DMS153 (cell line): ENCODE measurements around the gene HP1BP3.
"Not testable (repeated sequence)": the region's sequence is repeated elsewhere in the genome, so short reads cannot be mapped to it uniquely, and the experiment has no call there.

ENCODE experiments used
- DNase-seq: peaks from one replicate; lab custom pipeline; 2025; lab: John Stamatoyannopoulos, UW

Gene HP1BP3

DNA sequence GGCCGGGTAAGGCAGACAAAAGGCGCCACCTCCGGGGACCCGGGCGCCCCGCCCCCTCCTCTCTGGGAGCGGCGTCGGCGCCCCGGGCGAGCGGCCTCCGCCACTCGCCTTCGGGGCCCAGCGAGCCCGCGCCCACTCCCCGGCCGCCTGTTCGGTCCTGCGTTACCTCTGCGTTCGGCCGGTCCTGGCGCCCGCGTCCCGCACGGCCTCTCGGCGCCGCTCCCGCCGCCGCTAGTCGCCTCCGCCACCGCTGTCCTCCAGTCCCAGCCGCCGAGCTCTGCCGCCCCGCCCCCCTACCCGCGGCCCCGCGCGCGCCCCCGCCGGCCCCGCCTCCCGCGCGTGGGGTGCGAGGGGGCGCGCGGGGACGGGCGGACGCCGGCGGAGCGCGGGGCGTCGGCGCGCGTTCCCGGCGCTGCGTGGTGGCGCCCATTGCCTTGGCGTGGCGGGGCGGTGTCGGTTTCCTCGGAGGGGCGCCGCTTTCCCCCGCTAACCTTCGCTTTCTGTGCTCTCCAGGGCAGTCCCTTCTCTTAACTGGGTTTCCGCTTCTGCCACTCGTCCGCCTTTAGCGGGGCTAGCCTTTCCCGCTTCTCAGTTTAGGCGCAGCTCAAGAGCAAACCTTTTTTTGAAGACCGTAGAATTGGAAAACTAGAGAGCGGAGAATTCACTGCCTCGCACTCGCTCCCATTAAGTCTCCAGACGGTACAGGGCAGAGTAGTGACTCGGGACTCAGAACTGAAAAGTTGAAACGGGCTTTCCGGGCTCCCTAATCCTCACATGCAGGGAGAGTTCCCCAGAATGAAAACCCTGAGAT is at the start of gene HP1BP3:
Gene HP1BP3 (minus strand): TSS at position 279 of the 811 bp plus-strand sequence. CDS start 6,867 bp downstream, outside the sequence.
- peak; percentile 58 for DNase-seq

- no peak for DNase-seq
These were observed 49.1 kb upstream of the HP1BP3 start for GRCh38 chr1:20836230-20836629.

GRCh38 chr1:20834780-20835179 is 47.7 kb upstream of the HP1BP3 start:
- DNase-seq = no peak

DNA sequence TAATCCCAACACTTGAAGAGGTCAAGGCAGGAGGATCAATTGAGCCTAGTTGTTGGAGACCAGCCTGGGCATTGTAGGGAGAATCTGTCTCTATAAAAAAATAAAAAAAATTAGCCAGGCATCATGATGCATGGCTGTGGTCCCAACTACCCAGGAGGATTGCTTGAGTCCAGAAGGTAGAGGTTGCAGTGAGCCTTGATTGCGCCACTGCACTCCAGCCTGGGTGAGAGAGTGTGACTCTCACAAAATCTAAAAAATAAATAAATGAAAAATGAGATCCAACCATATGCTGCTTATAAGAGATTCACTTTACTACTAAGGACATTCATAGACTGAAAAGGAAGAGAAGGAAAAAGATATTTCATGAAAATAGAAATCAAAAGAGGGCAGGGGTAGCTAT is 47.1 kb upstream of the HP1BP3 start:
- no peak for DNase-seq

DNA sequence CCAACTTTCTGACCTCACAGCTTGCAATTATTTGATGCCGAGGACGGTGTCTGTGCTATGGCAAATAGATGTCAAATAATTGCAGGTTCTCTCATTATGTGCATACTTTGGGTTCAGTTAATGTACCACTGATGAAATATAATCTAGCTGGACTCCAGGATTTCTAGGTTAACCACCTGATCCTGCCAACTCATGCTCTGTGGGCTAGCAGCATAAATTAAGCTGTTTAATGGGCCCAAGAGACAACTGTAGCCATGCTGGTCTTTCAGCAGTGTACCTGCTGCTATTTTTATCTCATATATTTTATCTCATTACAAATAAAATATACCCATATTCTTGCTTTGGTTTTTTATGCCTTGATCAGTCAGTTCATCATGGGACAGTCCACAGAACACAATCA is 43.3 kb upstream of the HP1BP3 start:
- DNase-seq = no peak

DNA sequence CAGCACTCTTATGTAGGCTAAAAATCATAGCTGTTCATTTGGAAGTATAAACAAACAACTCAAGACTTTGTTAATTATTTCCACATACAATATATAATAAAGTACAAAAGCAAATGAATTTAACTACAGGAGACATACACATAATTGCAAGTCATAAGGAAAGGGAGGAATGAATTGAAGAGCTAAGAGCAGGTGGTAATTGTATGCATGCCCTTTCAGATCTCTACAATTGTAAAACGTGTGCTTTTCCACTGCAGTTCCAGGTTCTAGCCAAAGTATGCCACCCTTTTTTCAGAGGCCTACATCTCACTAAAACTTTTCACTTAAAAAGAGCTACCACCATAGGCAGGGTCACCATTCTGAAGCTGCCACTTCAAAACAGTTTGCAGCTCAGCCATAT is 42.8 kb upstream of the HP1BP3 start:
- no peak for DNase-seq

- no peak for DNase-seq
These were observed 42.4 kb upstream of the HP1BP3 start for GRCh38 chr1:20829531-20829930.

DNA sequence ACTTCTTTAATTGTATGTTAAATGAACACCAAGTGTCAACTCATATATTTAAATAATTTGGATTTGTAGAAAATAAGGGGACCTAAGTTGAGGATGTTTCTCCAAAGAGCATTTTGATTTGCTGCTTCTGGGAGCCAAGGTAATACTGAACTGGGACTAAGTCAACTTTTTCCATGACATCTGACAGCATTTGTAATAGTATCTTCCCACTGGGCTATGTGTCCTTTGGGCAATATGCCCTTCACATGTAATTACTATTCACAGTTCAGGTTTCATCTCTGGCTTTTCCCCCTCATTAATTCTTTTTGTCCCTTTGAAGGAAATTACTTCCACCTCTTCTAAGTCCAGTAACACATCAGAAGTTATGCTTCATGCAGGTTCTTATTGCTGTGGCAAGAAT is 36.7 kb upstream of the HP1BP3 start:
- no peak for DNase-seq

DNA sequence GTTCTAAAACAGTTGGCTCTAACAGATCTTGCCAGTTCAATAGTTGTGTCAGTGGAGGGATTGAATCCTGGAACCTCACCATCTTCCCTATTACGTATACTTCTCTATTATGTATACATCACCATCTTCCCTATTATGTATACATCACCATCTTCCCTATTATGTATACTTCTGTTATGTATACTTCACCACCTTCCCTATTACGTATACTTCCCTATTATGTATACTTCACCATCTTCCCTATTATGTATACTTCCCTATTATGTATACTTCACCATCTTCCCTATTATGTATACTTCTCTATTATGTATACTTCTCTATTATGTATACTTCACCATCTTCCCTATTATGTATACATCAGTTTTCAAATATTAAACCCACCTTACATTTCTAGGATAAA is 34.4 kb upstream of the HP1BP3 start:
- no peak for DNase-seq

- no peak for DNase-seq
These were observed 32.7 kb upstream of the HP1BP3 start for GRCh38 chr1:20819818-20820217.

- DNase-seq = no peak
These were observed 27.4 kb upstream of the HP1BP3 start for GRCh38 chr1:20814534-20814871.

DNA sequence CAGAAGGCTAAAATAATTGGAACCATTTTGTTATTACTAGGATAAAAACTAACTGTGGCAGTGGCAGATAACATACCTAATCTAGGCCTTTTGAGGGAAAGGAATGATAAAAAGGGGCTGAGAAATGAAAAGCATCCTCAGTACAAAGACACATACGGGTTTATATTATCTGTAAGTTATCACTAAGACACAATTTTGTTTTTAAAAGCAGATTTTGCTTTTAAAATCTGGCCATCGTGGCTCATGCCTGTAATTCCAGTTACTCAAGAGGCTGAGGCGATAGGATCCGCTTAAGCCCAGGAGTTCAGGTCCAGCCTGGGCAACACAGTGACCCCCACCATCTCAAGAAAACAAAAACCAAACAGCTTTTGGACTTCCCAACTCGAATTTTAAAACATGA is 24.8 kb upstream of the HP1BP3 start:
- DNase-seq = no peak

DNA sequence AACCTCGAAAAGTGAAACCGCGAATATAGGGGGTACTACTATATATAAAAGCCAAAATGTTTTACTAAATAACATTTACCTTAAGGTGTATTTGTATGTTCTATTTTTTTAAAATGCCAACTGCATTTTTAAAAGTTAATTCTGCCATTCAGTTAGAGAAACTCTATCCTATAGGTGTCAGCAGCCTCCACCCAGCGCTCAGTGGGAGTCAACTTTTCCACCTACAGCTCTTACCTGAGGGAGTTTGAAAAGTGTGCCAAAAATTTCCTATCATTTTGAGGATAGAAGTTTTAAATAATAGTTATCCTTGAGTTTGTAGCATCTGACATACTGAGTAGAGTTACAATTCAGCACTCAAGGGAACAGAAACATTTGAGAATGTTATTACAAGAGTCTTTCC is 6.1 kb upstream of the HP1BP3 start:
- DNase-seq = no peak

GRCh38 chr1:20792196-20792595 is 5.1 kb upstream of the HP1BP3 start:
- no peak for DNase-seq

DNA sequence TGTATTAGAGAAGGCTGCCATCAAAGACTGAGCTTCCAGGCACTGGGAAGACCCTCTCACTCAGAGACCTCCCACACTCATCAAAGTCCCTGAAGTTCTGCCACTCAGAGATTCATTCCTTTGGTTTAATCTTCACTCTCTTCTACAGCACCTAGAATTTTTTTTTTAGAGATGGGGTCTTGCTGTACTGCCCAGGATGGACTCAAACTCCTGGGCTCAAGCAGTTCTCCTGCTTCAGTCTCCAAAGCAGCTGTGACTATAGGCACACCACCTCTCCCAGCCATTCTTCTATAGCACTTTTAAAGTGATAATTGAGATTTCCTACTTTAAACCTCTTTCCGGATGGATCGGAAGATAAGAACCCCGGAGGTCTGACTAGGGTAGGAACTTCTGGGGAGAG is 3.7 kb upstream of the HP1BP3 start:
- DNase-seq = no peak

DNA sequence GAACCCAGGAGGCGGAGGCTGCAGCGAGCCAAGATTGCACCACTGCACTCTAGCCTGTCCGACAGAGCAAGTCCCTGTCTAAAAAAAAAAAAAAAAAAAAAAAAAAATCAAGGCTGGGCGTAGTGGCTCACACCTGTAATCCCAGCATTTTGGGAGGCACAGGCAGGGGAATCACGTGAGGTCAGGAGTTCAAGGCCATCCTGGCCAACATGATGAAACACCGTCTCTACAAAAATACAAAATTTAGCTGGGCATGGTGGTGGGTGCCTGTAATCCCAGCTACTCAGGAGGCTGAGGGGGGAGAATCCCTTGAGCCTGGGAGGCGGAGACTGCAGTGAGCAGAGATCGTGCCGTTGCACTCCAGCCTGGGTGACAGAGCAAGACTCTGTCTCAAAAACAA is 2.5 kb upstream of the HP1BP3 start:
- not testable (repeated sequence) for DNase-seq

DNA sequence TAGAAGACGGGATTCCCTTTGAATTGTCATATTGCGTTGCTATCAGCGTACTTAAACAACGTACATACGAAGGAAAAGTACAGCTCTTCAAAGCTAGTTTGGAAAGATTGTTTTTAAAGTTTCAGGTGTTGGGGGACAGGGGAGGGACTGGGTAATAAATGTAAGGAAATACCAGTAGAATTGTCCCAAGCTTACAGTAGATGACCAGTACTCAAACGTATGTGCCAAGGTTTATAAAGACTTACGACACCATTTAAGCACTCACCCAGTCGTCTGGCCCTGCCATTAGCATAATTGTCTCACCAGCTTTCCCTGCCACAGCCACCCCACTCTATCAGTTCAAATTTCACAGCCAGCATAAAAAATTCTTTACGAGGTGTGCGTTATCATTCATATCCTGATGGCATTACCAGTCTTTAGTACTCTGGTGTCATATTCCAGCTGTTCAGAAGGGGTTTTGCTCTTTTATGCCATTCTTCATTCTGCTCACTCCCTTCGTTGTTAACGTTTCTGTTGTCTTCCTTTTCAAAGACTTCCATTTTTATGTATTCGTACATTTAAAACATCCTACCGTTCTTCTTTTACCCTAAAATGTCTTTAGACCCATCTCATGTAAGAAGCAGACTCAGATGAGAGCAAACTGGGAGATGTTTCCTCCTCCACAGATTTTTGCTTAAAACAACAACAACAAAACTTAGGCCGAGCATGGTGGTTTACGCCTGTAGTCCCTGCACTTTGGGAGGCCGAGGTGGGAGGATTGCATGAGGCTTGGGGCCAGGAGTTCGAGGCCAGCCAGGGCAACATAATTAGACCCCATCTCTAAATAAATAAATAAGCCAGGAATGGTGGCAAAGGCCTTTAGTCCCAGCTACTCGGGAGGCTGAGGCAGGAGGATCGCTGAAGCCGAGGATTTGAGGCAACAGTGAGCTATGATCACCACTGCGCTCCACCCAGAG is 1.0 kb upstream of the HP1BP3 start:
- DNase-seq = no peak

DNA sequence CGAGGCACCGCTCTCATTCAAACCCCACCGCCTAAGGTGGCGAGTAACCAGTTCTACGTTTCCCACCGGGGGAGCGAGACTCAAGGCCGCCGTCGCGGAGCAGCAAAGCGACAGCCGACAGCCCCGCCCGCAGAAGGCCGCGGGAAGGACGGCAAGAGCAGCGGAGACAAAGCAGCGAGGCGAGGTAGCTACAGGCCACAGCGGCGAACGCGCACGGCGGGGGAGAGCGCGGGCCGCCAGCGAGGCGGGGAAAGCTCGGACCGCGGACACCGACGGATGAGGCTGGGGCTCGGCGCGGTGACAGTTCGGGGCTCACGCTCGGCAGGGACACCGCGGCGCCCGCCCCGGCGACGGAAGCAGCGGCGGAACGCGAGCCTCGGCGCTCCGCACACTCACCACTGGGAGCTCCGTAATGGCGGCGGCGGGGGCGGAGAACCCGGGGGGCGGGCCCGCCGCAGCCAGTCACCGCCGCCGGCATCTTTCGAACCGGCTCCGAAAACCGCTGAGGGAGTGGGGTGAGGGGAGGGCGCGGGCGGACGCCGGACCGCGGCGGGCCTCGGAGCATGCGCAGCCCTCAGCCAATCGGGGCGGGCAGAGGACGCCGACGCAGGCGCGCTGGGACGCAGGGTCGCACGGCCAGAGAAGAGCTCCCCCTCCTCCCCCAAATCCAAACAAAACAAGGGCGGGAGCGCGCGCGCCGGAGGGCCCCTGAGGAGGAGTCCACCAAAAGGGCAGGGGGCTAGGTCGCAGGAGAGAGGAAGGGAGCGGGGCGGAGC is 666 bp downstream of the HP1BP3 start:
- peak; percentile 95 for DNase-seq

- DNase-seq = no peak
These were observed 1.2 kb downstream of the HP1BP3 start for GRCh38 chr1:20785907-20786252.

- DNase-seq = no peak
These were observed 11.4 kb downstream of the HP1BP3 start for GRCh38 chr1:20775700-20776099.

GRCh38 chr1:20771780-20772179 is 15.3 kb downstream of the HP1BP3 start:
- DNase-seq = no peak

- DNase-seq = no peak
These were observed 16.6 kb downstream of the HP1BP3 start for GRCh38 chr1:20770314-20771087.
